GM12801 (cell line): ENCODE measurements around the gene INMT.

ENCODE experiments used
- TF ChIP-seq, protein P1 (sequence below): IDR thresholded peaks from one replicate; pipeline ENCODE4 v1.5.1; 2011; ENCODE audit warnings: control low read depth; ENCODE audit not compliant: insufficient read length; ENCODE audit errors: extremely low read depth

INMT gene

GRCh38 chr7:30799206-30799975, 47.5 kb downstream of the INMT start:
- TF ChIP-seq, protein P1, sequence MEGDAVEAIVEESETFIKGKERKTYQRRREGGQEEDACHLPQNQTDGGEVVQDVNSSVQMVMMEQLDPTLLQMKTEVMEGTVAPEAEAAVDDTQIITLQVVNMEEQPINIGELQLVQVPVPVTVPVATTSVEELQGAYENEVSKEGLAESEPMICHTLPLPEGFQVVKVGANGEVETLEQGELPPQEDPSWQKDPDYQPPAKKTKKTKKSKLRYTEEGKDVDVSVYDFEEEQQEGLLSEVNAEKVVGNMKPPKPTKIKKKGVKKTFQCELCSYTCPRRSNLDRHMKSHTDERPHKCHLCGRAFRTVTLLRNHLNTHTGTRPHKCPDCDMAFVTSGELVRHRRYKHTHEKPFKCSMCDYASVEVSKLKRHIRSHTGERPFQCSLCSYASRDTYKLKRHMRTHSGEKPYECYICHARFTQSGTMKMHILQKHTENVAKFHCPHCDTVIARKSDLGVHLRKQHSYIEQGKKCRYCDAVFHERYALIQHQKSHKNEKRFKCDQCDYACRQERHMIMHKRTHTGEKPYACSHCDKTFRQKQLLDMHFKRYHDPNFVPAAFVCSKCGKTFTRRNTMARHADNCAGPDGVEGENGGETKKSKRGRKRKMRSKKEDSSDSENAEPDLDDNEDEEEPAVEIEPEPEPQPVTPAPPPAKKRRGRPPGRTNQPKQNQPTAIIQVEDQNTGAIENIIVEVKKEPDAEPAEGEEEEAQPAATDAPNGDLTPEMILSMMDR, result no peak

- TF ChIP-seq, protein P1, result no peak
Measured at GRCh38 chr7:30799976-30800661, 48.2 kb downstream of the INMT start.

- TF ChIP-seq, protein P1, result no peak
Measured at GRCh38 chr7:30800785-30801252, 48.9 kb downstream of the INMT start.

GRCh38 chr7:30802812-30803211, 50.9 kb downstream of the INMT start:
- TF ChIP-seq, protein P1, result no peak

DNA sequence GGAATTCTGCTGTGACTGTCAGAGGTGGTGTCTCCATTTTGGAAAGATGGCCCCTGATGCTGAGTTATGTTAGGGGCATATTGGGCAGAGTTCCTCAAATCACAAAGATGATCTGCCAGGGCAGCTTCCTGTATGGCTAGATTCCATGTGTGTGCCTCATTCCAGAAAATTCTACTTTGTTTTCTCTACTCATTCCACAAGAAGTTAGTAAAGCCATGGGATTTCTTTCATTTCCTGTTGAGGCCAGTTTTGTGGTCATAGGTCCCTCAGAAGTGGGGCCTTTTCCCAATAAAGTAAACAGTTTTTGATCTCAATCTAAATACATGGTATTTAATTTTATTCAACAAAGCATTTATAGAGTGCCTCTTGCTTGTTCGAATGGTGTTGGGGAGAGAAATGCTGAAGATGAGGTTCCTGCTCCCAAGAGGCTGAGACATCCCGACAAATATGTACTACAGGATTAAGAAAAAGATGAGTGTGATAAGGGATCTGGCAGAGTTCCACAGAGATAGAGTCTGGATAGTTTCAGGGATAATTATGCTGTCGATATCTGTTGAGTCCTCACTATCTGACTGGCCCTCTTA, 52.2 kb downstream of the INMT start:
- TF ChIP-seq, protein P1, result no peak

DNA sequence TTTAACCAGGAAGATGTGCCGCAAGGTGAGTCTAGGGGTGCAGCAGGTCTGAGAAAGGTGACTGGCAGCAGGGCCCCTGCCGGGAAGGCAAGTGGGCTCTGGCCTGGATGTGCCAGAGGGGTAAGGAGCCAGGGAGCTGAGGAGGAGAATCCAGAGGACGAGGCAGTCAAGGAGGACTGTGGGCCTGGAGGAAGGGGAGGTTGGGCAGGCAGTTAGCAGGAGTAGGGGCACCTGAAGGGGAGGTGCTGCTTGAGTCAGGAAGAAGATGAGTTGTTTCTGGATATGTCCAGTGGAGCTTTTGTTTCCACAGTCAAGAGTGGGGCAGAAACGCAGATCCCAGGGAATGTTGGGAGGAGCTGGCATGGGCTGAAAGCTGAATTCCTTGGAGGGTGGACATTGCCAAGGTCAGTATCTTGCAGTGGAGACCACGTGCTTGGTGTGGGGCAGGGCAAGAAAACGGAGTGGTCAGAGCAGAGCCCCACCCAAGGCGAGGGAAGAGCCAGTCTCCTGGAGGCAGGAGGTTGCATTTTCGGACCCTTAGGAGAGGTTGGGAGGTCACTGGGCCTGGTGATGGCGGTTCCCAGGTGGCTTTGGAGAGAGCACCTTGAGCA, 53.3 kb downstream of the INMT start:
- TF ChIP-seq, protein P1, result no peak

DNA sequence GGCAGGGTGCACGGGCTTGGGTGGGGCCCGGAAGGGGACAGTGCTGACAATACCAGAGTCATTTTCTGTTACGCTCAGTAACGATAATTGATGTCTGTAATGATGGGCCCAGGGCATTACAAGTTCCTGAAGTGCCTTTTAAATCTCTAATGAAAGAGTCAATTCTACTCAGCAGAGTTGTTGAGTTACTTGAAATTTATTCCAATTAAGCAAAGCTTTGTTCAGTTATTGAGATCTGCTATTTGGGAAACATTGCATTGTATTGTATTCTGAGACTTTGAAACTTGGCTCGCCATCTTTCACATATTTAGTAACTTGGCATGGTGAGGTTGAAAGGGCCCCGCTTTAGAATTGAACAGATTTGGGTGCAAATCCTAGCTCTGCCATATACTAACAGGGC, 54.0 kb downstream of the INMT start:
- TF ChIP-seq, protein P1, result no peak
